Epithelial cell of esophagus (primary cell): Measurements from ENCODE around the gene ME3.
"Not testable (repeated sequence)": the region's sequence is repeated elsewhere in the genome, so short reads cannot be mapped to it uniquely, and the experiment has no call there.

ENCODE experiments used
- DNase-seq: peaks from one replicate; pipeline ENCODE4 v3.0.0; 2010; ENCODE audit warnings: low read depth
- H3K4me3 ChIP-seq: 2 replicates; pipeline ENCODE4 v1.5.1; 2011; ENCODE audit warnings: mild to moderate bottlenecking, low read length, control low read depth
- TF ChIP-seq, protein P1 (sequence below): IDR thresholded peaks from 2 replicates; pipeline ENCODE4 v1.5.1; 2011; ENCODE audit warnings: low read depth, mild to moderate bottlenecking, low read length, control low read depth, inconsistent platforms; ENCODE audit not compliant: insufficient read depth; ENCODE audit errors: missing control alignments

ME3 gene

DNA sequence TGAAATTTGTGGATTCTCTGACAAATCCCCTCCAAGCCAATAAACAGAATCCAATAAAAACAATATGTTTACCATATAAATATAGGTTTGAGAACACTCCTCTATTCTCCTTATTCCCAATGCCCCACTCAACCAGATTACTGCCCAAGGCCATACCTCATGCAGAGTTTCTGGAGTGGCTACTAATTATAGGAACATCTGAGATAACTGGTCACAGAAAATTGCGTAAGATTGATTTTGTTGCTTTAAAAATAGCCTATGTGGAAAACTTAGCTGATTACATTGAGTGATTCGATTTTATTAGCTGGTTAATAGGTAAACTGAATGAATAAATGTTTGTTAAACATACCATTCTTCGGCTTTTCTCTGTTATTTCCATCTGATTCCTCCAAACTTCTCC lies 48.0 kb downstream of the ME3 start:
- peak; percentile 43 for DNase-seq
- no peak overlapping the region for H3K4me3 ChIP-seq
- TF ChIP-seq, protein P1, sequence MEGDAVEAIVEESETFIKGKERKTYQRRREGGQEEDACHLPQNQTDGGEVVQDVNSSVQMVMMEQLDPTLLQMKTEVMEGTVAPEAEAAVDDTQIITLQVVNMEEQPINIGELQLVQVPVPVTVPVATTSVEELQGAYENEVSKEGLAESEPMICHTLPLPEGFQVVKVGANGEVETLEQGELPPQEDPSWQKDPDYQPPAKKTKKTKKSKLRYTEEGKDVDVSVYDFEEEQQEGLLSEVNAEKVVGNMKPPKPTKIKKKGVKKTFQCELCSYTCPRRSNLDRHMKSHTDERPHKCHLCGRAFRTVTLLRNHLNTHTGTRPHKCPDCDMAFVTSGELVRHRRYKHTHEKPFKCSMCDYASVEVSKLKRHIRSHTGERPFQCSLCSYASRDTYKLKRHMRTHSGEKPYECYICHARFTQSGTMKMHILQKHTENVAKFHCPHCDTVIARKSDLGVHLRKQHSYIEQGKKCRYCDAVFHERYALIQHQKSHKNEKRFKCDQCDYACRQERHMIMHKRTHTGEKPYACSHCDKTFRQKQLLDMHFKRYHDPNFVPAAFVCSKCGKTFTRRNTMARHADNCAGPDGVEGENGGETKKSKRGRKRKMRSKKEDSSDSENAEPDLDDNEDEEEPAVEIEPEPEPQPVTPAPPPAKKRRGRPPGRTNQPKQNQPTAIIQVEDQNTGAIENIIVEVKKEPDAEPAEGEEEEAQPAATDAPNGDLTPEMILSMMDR, result no peak

DNA sequence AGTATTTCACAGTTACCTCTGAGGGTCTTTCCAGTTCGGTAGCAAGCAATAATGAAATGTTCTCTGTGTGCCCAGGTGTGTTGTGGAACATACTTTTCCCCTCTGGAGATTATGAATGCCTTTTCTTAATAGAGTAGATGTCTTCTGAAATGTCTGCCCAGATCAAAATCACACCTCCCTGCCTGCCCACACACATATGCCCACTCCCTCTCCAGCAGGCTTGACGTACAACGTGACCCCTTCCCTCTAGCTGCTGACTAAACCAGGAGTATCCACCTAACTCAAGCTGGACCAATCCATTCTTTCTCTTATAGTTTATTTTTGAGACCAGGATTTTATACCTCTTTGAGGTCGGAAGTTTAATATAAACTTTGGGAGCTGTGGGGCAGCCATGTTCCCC lies 48.7 kb downstream of the ME3 start:
- no peak overlapping the region for H3K4me3 ChIP-seq
- TF ChIP-seq, protein P1, result no peak
- DNase-seq, result peak; percentile 35

DNA sequence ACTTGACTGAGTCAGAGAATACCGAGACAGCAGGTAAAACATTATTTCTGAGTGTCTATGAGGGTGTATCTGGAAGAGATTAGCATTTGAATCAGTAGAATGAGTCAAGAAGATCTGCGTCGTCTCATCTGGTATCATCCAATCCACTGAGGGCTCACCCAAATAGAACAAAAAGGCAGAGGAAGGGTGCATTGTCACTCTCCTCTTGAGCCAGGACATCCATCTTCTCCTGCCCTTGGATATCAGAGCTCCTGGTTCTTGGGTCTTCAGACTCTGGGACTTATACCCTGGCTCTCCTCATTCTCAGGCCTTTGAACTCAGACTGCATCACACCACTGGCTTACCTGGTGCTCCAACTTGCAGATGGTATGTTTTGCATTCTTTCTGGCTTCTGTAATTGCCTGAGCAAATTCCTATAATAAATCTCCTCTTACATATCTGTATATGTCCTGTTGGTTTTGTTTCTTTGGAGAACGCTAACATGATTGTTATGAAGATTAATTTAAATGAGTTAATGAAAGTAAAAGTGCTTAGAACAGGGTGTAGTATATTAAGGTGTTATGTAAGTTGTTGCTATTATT lies 49.3 kb downstream of the ME3 start:
- peak overlapping the region; percentile 3 for H3K4me3 ChIP-seq
- peak; percentile 91 for DNase-seq

DNA sequence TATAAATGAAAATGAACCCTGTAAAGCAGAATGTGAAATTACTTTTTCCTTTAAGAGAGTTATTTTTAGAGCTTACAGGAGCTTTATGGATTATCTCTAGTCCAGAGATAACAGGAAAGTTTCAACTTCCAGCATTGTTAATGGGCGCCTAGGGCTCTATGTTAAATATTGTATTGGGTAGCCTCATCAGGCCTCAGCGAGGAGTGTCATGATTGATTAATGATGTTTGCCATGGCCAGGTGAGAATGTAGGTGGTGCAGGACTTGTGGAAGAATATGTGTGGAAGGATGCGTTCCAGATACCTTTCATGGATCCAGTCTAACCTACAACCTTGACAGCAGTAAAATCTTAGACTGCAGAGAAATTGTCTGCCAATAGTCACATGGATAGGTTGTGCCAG lies 50.6 kb downstream of the ME3 start:
- DNase-seq, result no peak
- H3K4me3 ChIP-seq, result no peak overlapping the region
- TF ChIP-seq, protein P1, result no peak

More for the DNA sequence above, 49.3 kb downstream of the ME3 start:
- TF ChIP-seq, protein P1, result no peak

DNA sequence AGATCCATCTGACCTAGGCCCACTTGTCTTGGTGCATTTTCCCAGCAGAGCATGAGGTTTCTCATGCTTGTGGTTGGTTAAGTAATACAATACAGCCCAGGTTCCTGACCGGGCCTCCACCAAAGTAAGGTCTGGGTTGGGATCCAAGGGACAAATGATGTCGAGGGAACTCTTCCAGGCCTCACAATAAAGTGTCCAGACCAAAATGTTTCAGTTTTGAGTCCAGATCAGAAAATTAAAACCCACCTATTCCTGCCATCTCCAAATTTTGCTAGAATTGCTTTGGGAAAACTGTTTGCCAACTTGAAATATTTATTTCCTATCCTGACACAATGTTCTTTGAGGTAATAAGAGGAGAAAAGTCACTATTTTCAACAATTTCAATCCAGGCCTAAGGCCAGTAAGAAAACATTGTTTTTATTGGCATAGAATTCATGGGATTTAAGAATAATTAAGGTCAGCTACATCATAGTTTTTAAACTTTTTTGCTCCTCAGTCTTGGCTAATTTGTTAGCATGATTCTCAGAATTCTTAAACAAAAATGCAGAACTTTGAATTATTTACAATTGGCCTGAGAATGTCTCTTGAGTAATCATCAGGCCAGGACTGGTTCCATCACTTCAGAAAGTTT lies 51.4 kb downstream of the ME3 start:
- DNase-seq, result no peak
- H3K4me3 ChIP-seq, result no peak overlapping the region
- TF ChIP-seq, protein P1, result no peak

DNA sequence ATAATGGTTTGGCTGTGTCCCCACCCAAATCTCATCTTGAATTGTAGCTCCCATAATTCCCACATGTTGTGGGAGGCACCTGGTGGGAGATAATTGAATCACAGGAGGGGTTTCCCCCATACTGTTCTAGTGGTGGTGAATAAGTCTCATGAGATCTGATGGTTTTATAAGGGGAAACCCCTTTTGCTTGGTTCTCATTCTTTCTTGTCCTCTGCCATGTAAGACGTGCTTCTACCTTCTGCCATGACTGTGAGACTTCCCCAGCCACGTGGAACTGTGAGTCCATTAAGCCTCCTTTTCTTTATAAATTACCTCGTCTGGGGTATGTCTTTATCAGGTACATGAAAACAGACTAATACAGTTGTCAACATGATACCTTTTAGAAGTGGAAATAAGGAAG lies 53.0 kb downstream of the ME3 start:
- not testable (repeated sequence) for DNase-seq, H3K4me3 ChIP-seq

DNA sequence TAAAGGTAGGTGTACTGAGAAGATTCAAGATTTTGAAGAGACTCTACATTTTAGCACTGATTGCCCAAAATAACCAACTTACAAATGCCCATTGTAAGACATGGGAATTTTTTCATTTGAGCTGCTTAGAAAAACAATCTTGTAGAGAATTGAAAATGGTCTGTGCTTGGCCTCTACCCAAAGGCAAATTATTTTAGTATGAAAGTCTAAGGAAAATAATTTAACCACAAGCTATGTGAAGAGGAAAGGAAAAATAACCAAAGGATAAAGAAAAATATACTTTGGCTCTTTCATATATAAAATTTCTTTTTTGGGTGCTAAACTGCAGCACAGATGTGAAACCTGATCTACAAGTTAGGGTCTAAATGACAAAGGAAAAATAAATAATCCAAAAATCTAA lies 54.9 kb downstream of the ME3 start:
- TF ChIP-seq, protein P1, result no peak
- DNase-seq, result no peak
- H3K4me3 ChIP-seq, result no peak overlapping the region
